Mesenchymal stem cell (in vitro differentiated cells and primary cell): ENCODE data around the gene LPCAT2.

ENCODE experiments used
- DNase-seq: peaks from one replicate; pipeline ENCODE4 v3.0.0-alpha.2; 2013
- H2AFZ ChIP-seq: one replicate; pipeline ENCODE4 v1.6.1; 2013; ENCODE audit warnings: low read depth, mild to moderate bottlenecking, control low read depth, inconsistent platforms, low read length, moderate library complexity
- H2AK5ac ChIP-seq: 2 replicates; pipeline ENCODE4 v1.6.1; 2013; ENCODE audit warnings: low read length, moderate library complexity, mild to moderate bottlenecking, inconsistent platforms; ENCODE audit not compliant: severe bottlenecking
- H2BK120ac ChIP-seq: one replicate; pipeline ENCODE4 v1.6.1; 2013; ENCODE audit warnings: low read depth, mild to moderate bottlenecking, inconsistent platforms, low read length, moderate library complexity
- H2BK12ac ChIP-seq, 2 experiments: one replicate each; pipeline ENCODE4 v1.6.1; 2013; ENCODE audit warnings: inconsistent platforms in 2 of 2, low read length in 2 of 2, mild to moderate bottlenecking in 2 of 2, moderate library complexity in 2 of 2, control low read depth in 1 of 2
- H2BK15ac ChIP-seq: one replicate; pipeline ENCODE4 v1.6.1; 2013; ENCODE audit warnings: mild to moderate bottlenecking, low read depth, inconsistent platforms; ENCODE audit not compliant: poor library complexity, severe bottlenecking
- H2BK5ac ChIP-seq: 2 replicates; pipeline ENCODE4 v1.6.1; 2013; ENCODE audit warnings: low read depth, mild to moderate bottlenecking, low read length, control low read depth, inconsistent platforms; ENCODE audit not compliant: poor library complexity, severe bottlenecking
- H3K14ac ChIP-seq, 2 experiments: one replicate each; pipeline ENCODE4 v1.6.1; 2013; ENCODE audit warnings: inconsistent platforms in 2 of 2, low read length in 2 of 2, control low read depth in 1 of 2, mild to moderate bottlenecking in 1 of 2, moderate library complexity in 1 of 2
- H3K18ac ChIP-seq, 2 experiments: one replicate each; pipeline ENCODE4 v1.6.1; 2013; ENCODE audit warnings: inconsistent platforms in 2 of 2, low read length in 2 of 2, control low read depth in 1 of 2, low read depth in 1 of 2, mild to moderate bottlenecking in 1 of 2
- H3K23ac ChIP-seq, 2 experiments: one replicate each; pipeline ENCODE4 v1.6.1; 2013; ENCODE audit warnings: inconsistent platforms in 2 of 2, low read length in 2 of 2, mild to moderate bottlenecking in 2 of 2, moderate library complexity in 2 of 2, control low read depth in 1 of 2
- H3K27ac ChIP-seq: 2 replicates; pipeline ENCODE4 v1.5.1; 2013; ENCODE audit warnings: mild to moderate bottlenecking, moderate library complexity, low read length, control low read depth, inconsistent platforms; ENCODE audit not compliant: poor library complexity, severe bottlenecking
- H3K27me3 ChIP-seq, 2 experiments: 2 replicates each; pipeline versions ENCODE4 v1.6.1 to v1.7.0; 2013; ENCODE audit warnings: low read length in 2 of 2, mild to moderate bottlenecking in 2 of 2, moderate library complexity in 2 of 2, control low read depth in 1 of 2, inconsistent platforms in 1 of 2; ENCODE audit not compliant: control insufficient read depth in 1 of 2, insufficient read depth in 1 of 2
- H3K36me3 ChIP-seq, 2 experiments: 2 replicates each; pipeline versions ENCODE4 v1.6.1 to v1.7.0; 2013; ENCODE audit warnings: low read length in 2 of 2, control low read depth in 1 of 2, inconsistent platforms in 1 of 2, low read depth in 1 of 2, mild to moderate bottlenecking in 1 of 2; ENCODE audit not compliant: insufficient read depth in 2 of 2, control insufficient read depth in 1 of 2
- H3K4ac ChIP-seq, 2 experiments: one replicate each; pipeline ENCODE4 v1.6.1; 2013; ENCODE audit warnings: inconsistent platforms in 2 of 2, low read length in 2 of 2, mild to moderate bottlenecking in 2 of 2, moderate library complexity in 2 of 2, control low read depth in 1 of 2, low read depth in 1 of 2
- H3K4me1 ChIP-seq: 2 replicates; pipeline ENCODE4 v1.6.1; 2013; ENCODE audit warnings: low read depth, low read length, control low read depth; ENCODE audit not compliant: control insufficient read depth, insufficient read depth
- H3K4me2 ChIP-seq: 2 replicates; pipeline ENCODE4 v1.6.1; 2013; ENCODE audit warnings: low read length, mild to moderate bottlenecking, inconsistent platforms; ENCODE audit not compliant: poor library complexity, severe bottlenecking
- H3K4me3 ChIP-seq, 2 experiments: 2 replicates each; pipeline versions ENCODE4 v1.5.1 to v1.7.0; 2013; ENCODE audit warnings: low read length in 2 of 2, mild to moderate bottlenecking in 2 of 2, control low read depth in 1 of 2, low read depth in 1 of 2; ENCODE audit not compliant: insufficient read depth in 1 of 2
- H3K79me1 ChIP-seq: replicated peaks from 2 replicates; pipeline ENCODE4 v1.6.1; 2013; ENCODE audit warnings: mild to moderate bottlenecking, control low read depth, low read length, inconsistent platforms; ENCODE audit not compliant: poor library complexity, severe bottlenecking
- H3K9ac ChIP-seq: 2 replicates; pipeline ENCODE4 v1.7.0; 2013; ENCODE audit warnings: mild to moderate bottlenecking, low read length, moderate library complexity
- H3K9me3 ChIP-seq: 2 replicates; pipeline ENCODE4 v1.7.0; 2013; ENCODE audit warnings: mild to moderate bottlenecking, low read length; ENCODE audit not compliant: control insufficient read depth
- H4K8ac ChIP-seq: one replicate; pipeline ENCODE4 v1.6.1; 2013; ENCODE audit warnings: inconsistent platforms, mild to moderate bottlenecking, low read length, moderate library complexity
- H4K91ac ChIP-seq: one replicate; pipeline ENCODE4 v1.6.1; 2013; ENCODE audit warnings: mild to moderate bottlenecking, low read length, inconsistent platforms
- WGBS: methylation state at CpG from one replicate; pipeline ENCODE4 v1.1.7; 2013; ENCODE audit warnings: mixed read lengths; 5-methylcytosine and 5-hydroxymethylcytosine counted together

LPCAT2 gene

DNA sequence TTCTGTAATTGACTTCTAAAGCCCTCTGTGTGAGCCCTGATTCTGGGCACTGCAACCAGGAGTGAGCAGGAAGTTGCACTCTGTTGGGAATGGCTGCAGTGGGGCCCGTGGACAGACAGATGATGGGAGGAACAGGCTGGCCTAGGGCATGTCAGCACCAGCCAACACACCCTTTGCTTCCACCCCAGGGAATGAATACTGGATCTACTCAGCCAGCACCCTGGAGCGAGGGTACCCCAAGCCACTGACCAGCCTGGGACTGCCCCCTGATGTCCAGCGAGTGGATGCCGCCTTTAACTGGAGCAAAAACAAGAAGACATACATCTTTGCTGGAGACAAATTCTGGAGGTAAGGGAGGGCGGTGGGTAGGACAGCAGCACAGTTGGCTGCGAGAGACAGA is 10.8 kb upstream of the LPCAT2 start:
- Histone ChIP-seq H3K9me3 (no peaks in the 10 kb centered on the region), H3K9ac (peak overlapping the region; percentile 75), H3K4me2 (no peak overlapping the region), H2BK120ac (no peak overlapping the region), H3K4ac (peak overlapping the region in 1 of 2 experiments; percentile 54), H3K27me3 (no peaks in the 10 kb centered on the region), H4K8ac (peak overlapping the region; percentile 12), H2BK12ac (peak overlapping the region; percentile 84 to 94), H3K4me3 (no peak overlapping the region), H3K23ac (no peak overlapping the region), H2BK15ac (no peak overlapping the region), H2BK5ac (no peak overlapping the region), H2AK5ac (peak overlapping the region; percentile 29), H3K4me1 (peaks cover 32% of the 10 kb centered on the region), H3K14ac (peak overlapping the region in 1 of 2 experiments; percentile 72), H4K91ac (peak overlapping the region; percentile 61), H3K79me1 (peaks cover 1% of the 10 kb centered on the region), H3K27ac (no peak overlapping the region), H3K36me3 (peaks cover 20 to 100% of the 10 kb centered on the region in 2 experiments), H3K18ac (peak overlapping the region in 1 of 2 experiments; percentile 90), H2AFZ (no peak overlapping the region)
- WGBS, result 90% methylated on average over 6 of the region's 6 CpGs
- DNase-seq, result no peak

- Histone ChIP-seq H4K91ac (peak overlapping the region; percentile 44), H2AFZ (no peak overlapping the region), H2BK12ac (peak overlapping the region; percentile 29 to 69), H3K9ac (peak overlapping the region; percentile 75), H3K14ac (peak overlapping the region in 1 of 2 experiments; percentile 72), H2AK5ac (peak overlapping the region; percentile 24), H3K36me3 (peaks cover 23 to 100% of the 10 kb centered on the region in 2 experiments), H3K4me1 (peaks cover 38% of the 10 kb centered on the region), H3K79me1 (peaks cover 1% of the 10 kb centered on the region), H3K27me3 (no peaks in the 10 kb centered on the region), H2BK120ac (peak overlapping the region; percentile 21), H2BK15ac (peak overlapping the region; percentile 15), H3K4ac (peak overlapping the region; percentile 3 to 19), H2BK5ac (no peak overlapping the region), H3K23ac (no peak overlapping the region), H3K27ac (peak overlapping the region; percentile 94), H3K4me3 (no peak overlapping the region), H3K9me3 (no peaks in the 10 kb centered on the region), H3K4me2 (no peak overlapping the region), H4K8ac (no peak overlapping the region), H3K18ac (peak overlapping the region; percentile 46 to 79)
- 92% methylated on average over 2 of the region's 3 CpGs for WGBS
- no peak for DNase-seq
These were observed 9.6 kb upstream of the LPCAT2 start for GRCh38 chr16:55499281-55499680.

DNA sequence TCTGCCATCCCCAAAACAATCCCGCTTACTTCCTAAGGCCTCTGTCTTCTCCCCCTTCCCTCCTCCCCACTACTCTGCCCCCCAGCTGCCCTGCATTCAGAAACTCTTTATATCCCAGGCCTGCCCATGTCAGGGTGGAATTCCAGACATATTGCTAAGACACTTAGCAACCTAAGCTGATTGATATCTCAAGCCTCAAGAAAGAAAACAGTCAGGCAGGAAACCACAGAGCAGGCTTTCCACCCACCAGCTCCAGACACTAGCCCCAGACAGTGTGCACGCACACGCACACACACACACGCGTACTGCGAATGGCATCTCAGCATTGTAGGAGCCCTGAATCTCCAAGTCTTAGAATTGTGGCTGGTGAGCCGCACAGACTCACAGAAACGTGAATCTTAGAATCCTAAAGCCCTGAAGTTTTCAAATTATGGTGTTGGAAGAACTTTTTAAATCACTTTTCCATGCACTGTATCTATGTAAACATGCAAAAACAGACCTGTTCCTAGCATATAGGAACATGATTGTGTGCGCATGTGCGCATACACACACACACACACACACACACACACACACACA is 8.8 kb upstream of the LPCAT2 start:
- Histone ChIP-seq H2AFZ (no peak overlapping the region), H3K23ac (peak overlapping the region in 1 of 2 experiments; percentile 48), H3K27ac (peak overlapping the region; percentile 94), H3K4me3 (no peak overlapping the region), H3K79me1 (no peaks in the 10 kb centered on the region), H3K4me1 (peaks cover 37% of the 10 kb centered on the region), H2BK15ac (no peak overlapping the region), H3K9me3 (no peaks in the 10 kb centered on the region), H2AK5ac (peak overlapping the region; percentile 60), H4K8ac (no peak overlapping the region), H4K91ac (peak overlapping the region; percentile 87), H3K14ac (peak overlapping the region in 1 of 2 experiments; percentile 93), H2BK5ac (peak overlapping the region; percentile 49), H2BK120ac (no peak overlapping the region), H3K9ac (peak overlapping the region; percentile 75), H2BK12ac (peak overlapping the region; percentile 51 to 99), H3K36me3 (peaks cover 26 to 97% of the 10 kb centered on the region in 2 experiments), H3K18ac (peak overlapping the region; percentile 80 to 96), H3K4me2 (peak overlapping the region; percentile 29), H3K4ac (peak overlapping the region; percentile 73 to 96), H3K27me3 (no peaks in the 10 kb centered on the region)
- WGBS, result 16% methylated on average over 8 of the region's 10 CpGs
- DNase-seq, result peak; percentile 100

GRCh38 chr16:55500530-55501011 is 8.3 kb upstream of the LPCAT2 start:
- Histone ChIP-seq H2BK5ac (peak overlapping the region; percentile 49), H4K8ac (no peak overlapping the region), H3K14ac (peak overlapping the region in 1 of 2 experiments; percentile 93), H3K18ac (peak overlapping the region; percentile 80 to 96), H3K27ac (peak overlapping the region; percentile 94), H3K23ac (peak overlapping the region in 1 of 2 experiments; percentile 48), H3K4me3 (no peak overlapping the region), H3K79me1 (no peaks in the 10 kb centered on the region), H3K4ac (peak overlapping the region; percentile 73 to 96), H4K91ac (peak overlapping the region; percentile 87), H2AFZ (no peak overlapping the region), H3K36me3 (peaks cover 31 to 97% of the 10 kb centered on the region in 2 experiments), H2AK5ac (peak overlapping the region; percentile 60), H3K4me2 (no peak overlapping the region), H2BK12ac (peak overlapping the region; percentile 51 to 99), H3K27me3 (no peaks in the 10 kb centered on the region), H3K4me1 (peaks cover 37% of the 10 kb centered on the region), H3K9me3 (no peaks in the 10 kb centered on the region), H2BK15ac (no peak overlapping the region), H3K9ac (peak overlapping the region; percentile 75), H2BK120ac (no peak overlapping the region)
- DNase-seq, result peak; percentile 91
- WGBS, result 0% methylated on average over 2 of the region's 3 CpGs
